WTC11 (cell line): ENCODE data around the gene ABLIM2. TPM values are rescaled to one million over a fixed set of nuclear protein-coding genes. Genes with fewer than 3 reads are reported as not detected.

Source experiments
- ATAC-seq: fragments of 200-7000 bp; cut with Tn5 transposase; 2 replicates; pipeline ENCODE4 v1.10.0; 2021; ENCODE audit warnings: mild to moderate bottlenecking, moderate library complexity
- CTCF ChIA-PET: fragments of 300-600 bp; sonication (Branson Sonifier 250); formaldehyde crosslinking; loops from one replicate; lab custom pipeline; 2021; ENCODE audit warnings: antibody characterized with exemption; lab: Charles Lee
- POLR2A ChIA-PET: fragments of 350-600 bp; sonication (Branson Sonifier 250); formaldehyde crosslinking; loops from one replicate; lab custom pipeline; 2021; ENCODE audit warnings: antibody characterized with exemption; lab: Charles Lee
- DNase-seq: peaks from one replicate; pipeline ENCODE4 v3.0.0; 2021; ENCODE audit warnings: low spot score
- H3K27ac Mint-ChIP-seq: 2 replicates; pipeline ENCODE4 v1.8.0; 2021; ENCODE audit warnings: mixed read lengths
- H3K27me3 Mint-ChIP-seq: 2 replicates; pipeline ENCODE4 v1.8.0; 2021; ENCODE audit warnings: low read depth, mild to moderate bottlenecking, moderate library complexity, mixed read lengths
- H3K36me3 Mint-ChIP-seq: 2 replicates; pipeline ENCODE4 v1.8.0; 2021; ENCODE audit warnings: mixed read lengths
- H3K4me1 Mint-ChIP-seq: 2 replicates; pipeline ENCODE4 v1.8.0; 2022; ENCODE audit warnings: mixed read lengths
- H3K4me3 Mint-ChIP-seq: 2 replicates; pipeline ENCODE4 v1.8.0; 2021; ENCODE audit warnings: mild to moderate bottlenecking, moderate library complexity, mixed read lengths
- H3K9me3 Mint-ChIP-seq: 2 replicates; pipeline ENCODE4 v1.8.0; 2021; ENCODE audit warnings: mixed read lengths
- ARID4B ChIP-seq: sonication (generic); formaldehyde crosslinking; IDR thresholded peaks from 2 replicates; pipeline ENCODE4 v1.8.0; 2023; ENCODE audit warnings: missing genetic modification reagents, mild to moderate bottlenecking, borderline replicate concordance
- ATF6 ChIP-seq: sonication (generic); formaldehyde crosslinking; IDR thresholded peaks from 2 replicates; pipeline ENCODE4 v1.8.1; 2023; ENCODE audit warnings: mild to moderate bottlenecking, missing genetic modification reagents
- CREM ChIP-seq: sonication (generic); formaldehyde crosslinking; IDR thresholded peaks from 2 replicates; pipeline ENCODE4 v1.8.1; 2022; ENCODE audit warnings: mild to moderate bottlenecking, missing genetic modification reagents, moderate library complexity
- CTCF ChIP-seq: fragments of 200-600 bp; IDR thresholded peaks from 2 replicates; pipeline ENCODE4 v1.8.0; 2022; ENCODE audit warnings: antibody characterized with exemption
- E2F5 ChIP-seq: sonication (generic); formaldehyde crosslinking; IDR thresholded peaks from 2 replicates; pipeline ENCODE4 v1.8.1; 2022; ENCODE audit warnings: mild to moderate bottlenecking, moderate library complexity, missing genetic modification reagents
- FOXP4 ChIP-seq: sonication (generic); formaldehyde crosslinking; IDR thresholded peaks from 2 replicates; pipeline ENCODE4 v1.8.0; 2022; ENCODE audit warnings: mild to moderate bottlenecking, missing genetic modification reagents
- GABPB1 ChIP-seq: sonication (generic); formaldehyde crosslinking; IDR thresholded peaks from 2 replicates; pipeline ENCODE4 v1.8.1; 2023; ENCODE audit warnings: mild to moderate bottlenecking, missing genetic modification reagents
- JAZF1 ChIP-seq: fragments of 250-450 bp; sonication (Bioruptor Pico); IDR thresholded peaks from 2 replicates; pipeline ENCODE4 v1.9.0; 2021; ENCODE audit warnings: moderate library complexity, mild to moderate bottlenecking, inconsistent platforms
- JUN ChIP-seq: sonication (generic); formaldehyde crosslinking; IDR thresholded peaks from 2 replicates; pipeline ENCODE4 v1.8.0; 2023; ENCODE audit warnings: mild to moderate bottlenecking, missing genetic modification reagents
- MYBL2 ChIP-seq: sonication (generic); formaldehyde crosslinking; IDR thresholded peaks from 2 replicates; pipeline ENCODE4 v1.8.1; 2023; ENCODE audit warnings: mild to moderate bottlenecking, moderate library complexity, missing genetic modification reagents
- NR1H2 ChIP-seq: sonication (generic); formaldehyde crosslinking; IDR thresholded peaks from 2 replicates; pipeline ENCODE4 v1.9.0; 2021; ENCODE audit warnings: mild to moderate bottlenecking, moderate library complexity, missing genetic modification reagents
- NR2C2 ChIP-seq: sonication (generic); formaldehyde crosslinking; IDR thresholded peaks from 2 replicates; pipeline ENCODE4 v1.8.0; 2022; ENCODE audit warnings: mild to moderate bottlenecking, missing genetic modification reagents
- NR3C1 ChIP-seq: sonication (generic); formaldehyde crosslinking; conservative IDR thresholded peaks from 2 replicates; pipeline ENCODE4 v1.8.1; 2023; ENCODE audit warnings: low read depth, mild to moderate bottlenecking, missing genetic modification reagents
- OVOL2 ChIP-seq: fragments of 250-450 bp; sonication (Bioruptor Pico); IDR thresholded peaks from 2 replicates; pipeline ENCODE4 v1.9.0; 2021; ENCODE audit warnings: mild to moderate bottlenecking, borderline replicate concordance
- PRDM15 ChIP-seq: sonication (generic); formaldehyde crosslinking; IDR thresholded peaks from 2 replicates; pipeline ENCODE4 v1.8.0; 2022; ENCODE audit warnings: missing genetic modification reagents
- RORB ChIP-seq: fragments of 250-450 bp; sonication (Bioruptor Pico); IDR thresholded peaks from 2 replicates; pipeline ENCODE4 v1.9.0; 2021; ENCODE audit warnings: mild to moderate bottlenecking
- SP1 ChIP-seq: sonication (generic); formaldehyde crosslinking; conservative IDR thresholded peaks from 2 replicates; pipeline ENCODE4 v1.8.1; 2022; ENCODE audit warnings: missing genetic modification reagents
- STAT6 ChIP-seq: sonication (generic); formaldehyde crosslinking; conservative IDR thresholded peaks from 2 replicates; pipeline ENCODE4 v1.8.1; 2023; ENCODE audit warnings: mild to moderate bottlenecking, low read depth, missing genetic modification reagents, moderate library complexity
- TP53 ChIP-seq: sonication (generic); formaldehyde crosslinking; IDR thresholded peaks from 2 replicates; pipeline ENCODE4 v1.8.1; 2023; ENCODE audit warnings: mild to moderate bottlenecking, missing genetic modification reagents
- ZBTB21 ChIP-seq: sonication (generic); formaldehyde crosslinking; IDR thresholded peaks from 2 replicates; pipeline ENCODE4 v1.8.1; 2023; ENCODE audit warnings: mild to moderate bottlenecking, missing genetic modification reagents, borderline replicate concordance
- total RNA-seq: library from RNA; stranded (reverse); gene quantifications from 3 replicates; pipeline ENCODE4 v1.2.3, GENCODE V29; 2021

Gene ABLIM2
- total RNA-seq, 1 experiment from 2014 or later = 2.6 TPM

GRCh38 chr4:8203817-8204216 lies 45.2 kb upstream of the ABLIM2 start (continued):
- TF ChIP-seq PRDM15 (CRISPR knock-in tag) (no peak), JUN (CRISPR knock-in tag) (no peak)

GRCh38 chr4:8203052-8203401 lies 44.4 kb upstream of the ABLIM2 start:
- H3K4me1 Mint-ChIP-seq = no peaks in the 10 kb centered on the region
- no peaks in the 10 kb centered on the region for H3K36me3 Mint-ChIP-seq
- DNase-seq = no peak
- H3K4me3 Mint-ChIP-seq = no peak overlapping the region
- POLR2A ChIA-PET = interaction anchor here (0.6 kb wide), 1 partner anchor 165 kb away, joined by 3 read pairs; no protein-coding TSS in a partner anchor
- no peaks in the 10 kb centered on the region for H3K27me3 Mint-ChIP-seq
- CTCF ChIA-PET = interaction anchor here (3.6 kb wide), 1 partner anchor 27 kb away, joined by 17 read pairs; no protein-coding TSS in a partner anchor
- H3K9me3 Mint-ChIP-seq = no peaks in the 10 kb centered on the region
- H3K27ac Mint-ChIP-seq = no peak overlapping the region
- no peak for ATAC-seq
- no peak for TF ChIP-seq MYBL2 (CRISPR knock-in tag)
- no peak for TF ChIP-seq FOXP4 (CRISPR knock-in tag)
- no peak for TF ChIP-seq NR3C1 (CRISPR knock-in tag)
- no peak for TF ChIP-seq SP1 (CRISPR knock-in tag)
- TF ChIP-seq RORB (CRISPR knock-in tag) = no peak
- TF ChIP-seq ZBTB21 (CRISPR knock-in tag) = no peak
- no peak for TF ChIP-seq ARID4B (CRISPR knock-in tag)
- no peak for TF ChIP-seq NR2C2 (CRISPR knock-in tag)
- no peak for TF ChIP-seq TP53
- no peak for TF ChIP-seq NR1H2 (CRISPR knock-in tag)
- TF ChIP-seq CTCF = no peak
- TF ChIP-seq STAT6 (CRISPR knock-in tag) = no peak
- TF ChIP-seq ATF6 = no peak
- no peak for TF ChIP-seq CREM (CRISPR knock-in tag)
- no peak for TF ChIP-seq E2F5 (CRISPR knock-in tag)
- no peak for TF ChIP-seq OVOL2 (CRISPR knock-in tag)
- TF ChIP-seq GABPB1 (CRISPR knock-in tag) = no peak
- TF ChIP-seq JAZF1 (CRISPR knock-in tag) = no peak
